Measurements from ENCODE around the gene GPR107.

DNA sequence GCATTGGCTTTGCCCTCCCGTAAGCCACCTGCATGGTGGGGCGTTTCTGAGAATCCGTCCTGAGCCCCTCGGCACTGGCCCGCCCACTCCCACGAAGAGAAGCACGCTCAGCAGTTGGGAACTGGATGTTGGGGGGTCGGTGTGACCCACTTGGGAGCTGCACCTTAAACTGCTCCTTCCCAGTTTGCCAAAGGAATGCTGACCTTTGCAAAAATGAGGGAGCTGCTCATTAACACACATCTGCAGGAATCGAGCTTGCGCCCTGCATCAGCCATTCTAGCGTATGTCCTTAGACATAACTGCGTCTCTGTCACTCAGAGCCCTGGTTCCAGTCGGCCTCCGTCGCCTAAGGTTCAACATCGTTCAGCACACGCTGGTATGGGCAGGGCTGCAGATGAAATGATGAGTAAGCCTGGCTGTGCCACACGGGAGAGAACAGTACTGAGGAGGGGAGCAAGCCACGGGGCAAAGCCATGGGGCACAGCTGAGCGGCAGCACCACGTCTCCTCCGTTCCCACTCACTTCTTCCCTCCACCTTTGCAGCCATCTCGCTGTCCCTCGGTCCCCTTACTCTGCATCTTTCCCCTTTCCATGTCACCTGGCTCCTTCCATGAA lies 89.7 kb downstream of the GPR107 start:
- TF ChIP-seq, protein P1, sequence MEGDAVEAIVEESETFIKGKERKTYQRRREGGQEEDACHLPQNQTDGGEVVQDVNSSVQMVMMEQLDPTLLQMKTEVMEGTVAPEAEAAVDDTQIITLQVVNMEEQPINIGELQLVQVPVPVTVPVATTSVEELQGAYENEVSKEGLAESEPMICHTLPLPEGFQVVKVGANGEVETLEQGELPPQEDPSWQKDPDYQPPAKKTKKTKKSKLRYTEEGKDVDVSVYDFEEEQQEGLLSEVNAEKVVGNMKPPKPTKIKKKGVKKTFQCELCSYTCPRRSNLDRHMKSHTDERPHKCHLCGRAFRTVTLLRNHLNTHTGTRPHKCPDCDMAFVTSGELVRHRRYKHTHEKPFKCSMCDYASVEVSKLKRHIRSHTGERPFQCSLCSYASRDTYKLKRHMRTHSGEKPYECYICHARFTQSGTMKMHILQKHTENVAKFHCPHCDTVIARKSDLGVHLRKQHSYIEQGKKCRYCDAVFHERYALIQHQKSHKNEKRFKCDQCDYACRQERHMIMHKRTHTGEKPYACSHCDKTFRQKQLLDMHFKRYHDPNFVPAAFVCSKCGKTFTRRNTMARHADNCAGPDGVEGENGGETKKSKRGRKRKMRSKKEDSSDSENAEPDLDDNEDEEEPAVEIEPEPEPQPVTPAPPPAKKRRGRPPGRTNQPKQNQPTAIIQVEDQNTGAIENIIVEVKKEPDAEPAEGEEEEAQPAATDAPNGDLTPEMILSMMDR (IDR thresholded peaks at IDR 0.05) = no peak
- TF ChIP-seq POLR2A (IDR thresholded peaks at IDR 0.05) = no peak

All from lower leg skin (tissue), 3 donors.